SU-DHL-6 (cell line): ENCODE results near the gene MRGPRF.

Experiments
- EZH2phosphoT487 ChIP-seq: fragments of 200-600 bp; sonication (generic), shearing (Covaris generic); conservative IDR thresholded peaks from 2 replicates; pipeline ENCODE4 v1.6.1; 2018; ENCODE audit warnings: mild to moderate bottlenecking, antibody characterized with exemption, low read length, moderate library complexity, mixed read lengths
- TF ChIP-seq, protein P1 (sequence below): fragments of 200-600 bp; sonication (generic); IDR thresholded peaks from one replicate; pipeline ENCODE4 v1.5.1; 2017; ENCODE audit warnings: antibody characterized with exemption, mild to moderate bottlenecking, low read length, moderate library complexity; ENCODE audit not compliant: insufficient read depth, poor library complexity, severe bottlenecking

DNA sequence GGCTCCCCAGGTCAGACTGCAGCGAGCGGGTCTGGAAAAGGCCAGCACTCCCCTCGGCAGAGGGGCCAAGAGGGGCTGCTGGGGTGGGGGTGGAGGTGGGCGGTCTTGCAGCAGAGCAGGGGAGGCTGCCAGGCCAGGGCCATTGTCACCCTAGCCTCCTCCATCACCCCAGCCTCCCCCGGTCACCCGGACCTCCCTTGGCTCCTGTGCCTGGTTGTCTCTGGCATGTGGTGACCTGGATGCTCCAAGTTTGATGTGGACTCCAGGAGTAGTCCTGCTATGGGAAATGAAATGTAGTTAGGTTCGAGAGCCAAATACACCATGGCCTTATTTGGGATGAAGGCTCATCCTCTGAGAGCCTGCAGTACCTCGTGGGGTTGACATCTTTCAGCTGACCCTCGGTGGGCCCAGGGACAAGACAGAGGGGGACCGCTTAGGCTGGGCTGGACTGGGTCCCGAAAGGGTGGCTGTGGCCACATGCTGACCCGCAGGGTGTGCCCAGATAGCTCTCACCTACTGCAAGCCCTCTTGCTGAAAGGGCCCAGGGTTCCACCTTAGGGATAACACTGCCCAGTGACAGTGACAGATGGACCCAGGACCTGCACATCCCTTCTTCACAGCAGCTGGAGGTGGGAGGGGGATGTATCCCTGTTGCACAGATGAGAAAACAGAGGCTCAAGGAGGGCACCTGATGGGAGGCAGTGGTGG, 56.3 kb downstream of the MRGPRF start:
- TF ChIP-seq, protein P1, sequence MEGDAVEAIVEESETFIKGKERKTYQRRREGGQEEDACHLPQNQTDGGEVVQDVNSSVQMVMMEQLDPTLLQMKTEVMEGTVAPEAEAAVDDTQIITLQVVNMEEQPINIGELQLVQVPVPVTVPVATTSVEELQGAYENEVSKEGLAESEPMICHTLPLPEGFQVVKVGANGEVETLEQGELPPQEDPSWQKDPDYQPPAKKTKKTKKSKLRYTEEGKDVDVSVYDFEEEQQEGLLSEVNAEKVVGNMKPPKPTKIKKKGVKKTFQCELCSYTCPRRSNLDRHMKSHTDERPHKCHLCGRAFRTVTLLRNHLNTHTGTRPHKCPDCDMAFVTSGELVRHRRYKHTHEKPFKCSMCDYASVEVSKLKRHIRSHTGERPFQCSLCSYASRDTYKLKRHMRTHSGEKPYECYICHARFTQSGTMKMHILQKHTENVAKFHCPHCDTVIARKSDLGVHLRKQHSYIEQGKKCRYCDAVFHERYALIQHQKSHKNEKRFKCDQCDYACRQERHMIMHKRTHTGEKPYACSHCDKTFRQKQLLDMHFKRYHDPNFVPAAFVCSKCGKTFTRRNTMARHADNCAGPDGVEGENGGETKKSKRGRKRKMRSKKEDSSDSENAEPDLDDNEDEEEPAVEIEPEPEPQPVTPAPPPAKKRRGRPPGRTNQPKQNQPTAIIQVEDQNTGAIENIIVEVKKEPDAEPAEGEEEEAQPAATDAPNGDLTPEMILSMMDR = no peak
- TF ChIP-seq EZH2phosphoT487 = no peak
